GM13976 (cell line): Measurements from ENCODE around the gene LMF1.

Experiments used
- DNase-seq: peaks from one replicate; pipeline ENCODE4 v3.0.0; 2012; ENCODE audit warnings: low spot score
- CTCF ChIP-seq: IDR thresholded peaks from 2 replicates; pipeline ENCODE4 v1.5.1; 2012; ENCODE audit warnings: borderline replicate concordance, mild to moderate bottlenecking; ENCODE audit not compliant: insufficient read depth; ENCODE audit errors: extremely low read depth, missing control alignments, control extremely low read depth
- in situ Hi-C: fragments of 300-500 bp; cut with MboI; formaldehyde crosslinking; loops from one replicate; pipeline ENCODE4 v1.12.0; 2022; ENCODE audit warnings: low sequenced_read_pairs, mixed read lengths, inconsistent platforms; ENCODE audit not compliant: unreplicated experiment

Gene LMF1

GRCh38 chr16:946048-946395, 24.8 kb downstream of the LMF1 start:
- TF ChIP-seq CTCF, result no peak
- in situ Hi-C loops, result no loop called here
- DNase-seq, result no peak

DNA sequence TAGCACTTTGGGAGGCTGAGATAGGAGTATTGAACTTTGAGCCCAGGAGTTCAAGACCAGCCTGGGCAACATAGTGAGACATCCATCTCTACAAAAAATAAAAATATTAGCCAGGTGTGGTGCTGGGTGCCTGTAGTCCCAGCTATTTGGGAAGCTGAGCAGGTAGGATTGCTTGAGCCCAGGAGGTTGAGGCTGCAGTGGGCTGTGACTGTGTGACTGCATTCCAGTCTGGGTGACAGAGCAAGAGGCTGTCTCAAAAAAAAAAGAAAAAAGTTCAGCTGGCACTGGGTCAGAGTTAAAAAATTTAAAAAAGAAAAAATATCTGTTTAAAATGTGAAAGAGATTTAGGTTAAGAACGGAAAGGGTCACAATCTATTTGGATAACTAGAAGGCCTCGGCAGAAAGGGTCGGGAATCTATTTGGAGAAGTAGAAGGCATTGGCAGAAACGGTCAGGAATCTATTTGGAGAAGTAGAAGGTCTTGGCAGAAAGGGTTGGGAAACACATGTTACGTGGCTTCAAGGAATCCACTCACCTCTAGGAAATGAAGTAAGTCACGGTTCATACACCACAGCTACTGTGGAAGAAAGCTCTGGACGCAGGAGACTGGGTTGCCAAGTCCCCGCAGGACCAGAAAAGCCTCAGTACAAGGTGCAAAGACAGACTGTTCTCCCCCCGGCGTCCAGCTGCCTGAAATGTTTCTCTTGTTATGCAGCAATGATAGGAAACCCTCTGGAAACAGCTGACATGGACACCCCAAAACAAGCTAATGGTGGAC, 25.3 kb downstream of the LMF1 start:
- DNase-seq, result no peak
- in situ Hi-C loops, result no loop called here
- no peak for TF ChIP-seq CTCF

GRCh38 chr16:943971-944370, 26.8 kb downstream of the LMF1 start:
- DNase-seq, result no peak
- in situ Hi-C loops, result no loop called here
- TF ChIP-seq CTCF, result no peak

- no peak for TF ChIP-seq CTCF
- in situ Hi-C loops, result no loop called here
- no peak for DNase-seq
Measured at GRCh38 chr16:942436-943060, 28.2 kb downstream of the LMF1 start.

DNA sequence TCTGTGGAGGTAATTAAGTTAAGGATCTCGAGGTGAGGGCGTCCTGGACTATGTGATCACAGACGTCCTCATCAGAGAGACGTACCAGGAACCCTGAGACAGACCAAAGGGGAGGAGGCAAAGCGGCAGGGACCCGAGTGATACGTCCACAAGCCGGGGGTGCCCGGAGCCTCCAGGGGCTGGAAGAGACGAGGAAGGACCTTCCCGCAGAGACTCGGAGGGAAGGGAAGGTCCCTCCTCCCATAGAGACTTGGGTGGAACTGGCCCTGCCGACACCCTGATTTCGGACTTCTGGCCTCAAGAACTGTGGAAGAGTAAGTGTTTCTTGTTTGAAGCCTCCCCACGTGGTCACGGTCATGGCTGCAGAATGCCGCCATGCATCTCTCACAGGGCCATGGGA, 30.8 kb downstream of the LMF1 start:
- no peak for TF ChIP-seq CTCF
- DNase-seq, result no peak
- in situ Hi-C loops, result no loop called here

GRCh38 chr16:939311-939710, 31.5 kb downstream of the LMF1 start:
- DNase-seq, result no peak
- in situ Hi-C loops, result no loop called here
- no peak for TF ChIP-seq CTCF
